HG03097 (cell line): ENCODE measurements around the gene GRB10.
A peak's percentile ranks its signal among the peaks of the same experiment; 100 is the strongest.

Source experiments
- ATAC-seq: cut with Tn5 transposase; IDR thresholded peaks from one replicate; pipeline ENCODE4 v1.9.1; 2021; ENCODE audit not compliant: unreplicated experiment, low FRiP score

Gene GRB10

DNA sequence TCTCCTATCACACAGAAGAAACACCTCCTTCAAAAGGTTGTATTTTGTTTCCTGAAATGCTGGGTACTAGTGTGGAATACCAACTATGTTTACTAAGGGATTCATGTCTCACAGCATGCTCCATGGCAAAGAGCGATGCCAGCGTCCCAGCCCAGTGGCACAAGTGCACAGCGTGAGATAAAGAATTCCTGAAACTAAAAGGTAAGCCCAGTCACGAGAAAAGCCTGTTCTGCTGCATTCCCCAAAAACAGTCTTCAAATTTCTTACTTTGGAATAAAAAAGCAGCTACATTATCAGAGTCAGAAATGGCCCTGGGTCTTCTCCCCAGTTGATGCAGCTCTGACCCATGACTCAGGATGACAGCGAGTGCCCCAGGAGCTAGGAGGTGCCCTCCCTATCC is 164.4 kb downstream of the GRB10 start:
- no peak for ATAC-seq

DNA sequence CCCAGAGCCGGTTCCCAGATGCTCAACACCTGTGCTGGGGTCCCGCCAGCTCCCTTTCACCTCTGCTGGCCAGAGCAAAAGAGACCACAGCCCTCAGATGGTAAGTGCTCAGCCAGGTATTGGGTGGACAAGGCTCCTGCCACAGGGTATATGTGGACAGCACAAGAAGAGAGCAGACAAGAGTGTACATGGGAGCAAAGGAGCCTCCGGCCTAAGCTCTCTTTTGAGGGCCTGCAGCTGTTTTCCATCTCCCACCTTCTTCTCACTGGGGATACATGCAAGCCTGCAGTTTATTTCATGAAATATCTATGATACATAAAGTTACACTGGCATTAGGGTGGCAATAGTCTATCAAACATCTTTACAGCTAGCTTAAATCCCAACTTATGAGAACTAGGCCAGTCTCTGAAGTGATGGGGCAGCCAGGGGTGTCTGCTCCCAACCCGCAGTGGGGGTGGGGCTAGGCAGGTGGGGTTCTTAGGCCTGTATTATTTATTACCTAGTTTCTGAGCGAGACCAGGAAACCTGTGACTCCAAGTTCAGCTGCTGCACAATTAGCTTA is 167.1 kb downstream of the GRB10 start:
- no peak for ATAC-seq

GRCh38 chr7:50614721-50615518 is 167.8 kb downstream of the GRB10 start:
- ATAC-seq, result no peak

- no peak for ATAC-seq
Measured at GRCh38 chr7:50613473-50613872, 169.2 kb downstream of the GRB10 start.

DNA sequence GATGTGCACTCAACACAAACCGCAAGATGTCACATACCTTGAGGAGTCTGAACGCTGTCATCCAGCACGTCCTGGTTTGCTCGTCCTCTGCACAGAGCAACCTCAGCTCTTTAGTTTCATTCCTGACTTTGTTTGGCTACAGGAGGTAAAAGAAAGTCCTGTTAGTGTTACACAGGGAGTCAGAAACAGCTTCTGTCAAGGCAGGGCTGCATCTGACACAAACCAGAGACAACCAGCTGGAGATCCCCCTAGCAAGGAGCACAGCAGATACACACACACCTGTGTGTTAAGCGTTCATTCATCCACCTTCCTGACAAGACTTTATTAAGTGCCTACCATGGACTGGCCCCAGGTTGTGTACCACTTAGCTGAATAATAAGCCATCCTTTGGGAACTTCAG is 170.0 kb downstream of the GRB10 start:
- no peak for ATAC-seq

DNA sequence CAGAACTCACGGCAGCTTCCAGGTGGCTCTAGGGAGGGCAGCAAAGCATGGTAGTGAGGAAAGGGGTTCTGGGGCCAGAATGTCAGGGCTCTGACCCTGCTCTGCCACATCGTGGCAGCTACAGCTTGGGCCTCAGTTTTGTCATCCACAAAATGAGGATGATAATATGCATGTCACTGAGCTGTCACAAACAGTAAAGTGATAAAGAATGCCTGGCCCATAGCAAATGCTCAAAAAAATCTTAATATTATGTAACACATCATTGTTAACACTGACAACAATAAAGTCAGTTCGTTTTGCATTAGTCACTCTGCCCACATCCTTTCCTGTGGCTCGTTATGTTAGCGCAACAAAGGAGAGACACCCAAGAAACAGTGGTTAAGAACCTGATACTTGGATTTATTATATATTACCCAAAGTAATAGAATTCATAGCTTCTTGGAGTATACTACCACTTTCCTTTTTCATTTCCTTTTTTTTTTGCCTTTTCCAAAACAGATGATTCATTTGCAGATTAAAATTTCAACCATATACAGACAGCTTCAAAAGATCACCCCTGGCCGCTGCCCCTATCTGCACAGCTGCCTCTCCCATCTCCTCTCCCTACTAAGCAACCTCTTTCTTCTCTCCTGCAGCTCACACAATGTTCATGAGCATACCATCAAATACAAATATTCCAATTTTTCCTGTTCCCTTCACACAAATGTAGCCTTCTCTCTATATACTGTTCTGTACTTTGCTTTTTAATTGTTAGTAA is 172.0 kb downstream of the GRB10 start:
- peak; percentile 75 for ATAC-seq

- no peak for ATAC-seq
Measured at GRCh38 chr7:50608196-50608906, 174.3 kb downstream of the GRB10 start.

DNA sequence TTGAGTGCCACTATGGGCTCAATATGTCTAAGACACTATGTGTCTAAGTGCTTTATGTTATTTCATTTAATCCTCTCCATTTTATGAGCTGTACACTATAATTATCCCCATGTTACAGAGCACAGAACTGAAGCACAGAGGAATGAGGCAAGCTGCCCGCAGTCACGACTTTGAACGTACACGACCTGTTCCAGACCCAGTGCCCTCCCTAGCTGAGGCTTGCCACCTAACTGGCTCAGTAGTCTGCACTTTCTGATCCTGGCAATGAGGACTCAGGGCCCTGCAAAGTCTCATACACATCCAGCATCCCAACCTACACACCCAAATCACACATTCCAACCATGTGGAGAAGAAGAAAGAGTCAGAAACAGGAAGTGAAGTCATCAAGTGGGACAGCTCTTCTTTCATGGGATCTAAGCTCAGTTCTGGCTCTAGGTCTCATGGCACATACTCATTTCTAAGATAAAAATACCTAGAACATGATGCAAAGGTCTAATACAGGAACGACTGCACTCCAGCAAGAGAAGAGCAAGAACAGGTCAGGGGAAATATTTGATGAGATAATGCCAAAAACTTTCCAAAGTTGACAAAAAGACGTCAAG is 175.1 kb downstream of the GRB10 start:
- ATAC-seq, result no peak

DNA sequence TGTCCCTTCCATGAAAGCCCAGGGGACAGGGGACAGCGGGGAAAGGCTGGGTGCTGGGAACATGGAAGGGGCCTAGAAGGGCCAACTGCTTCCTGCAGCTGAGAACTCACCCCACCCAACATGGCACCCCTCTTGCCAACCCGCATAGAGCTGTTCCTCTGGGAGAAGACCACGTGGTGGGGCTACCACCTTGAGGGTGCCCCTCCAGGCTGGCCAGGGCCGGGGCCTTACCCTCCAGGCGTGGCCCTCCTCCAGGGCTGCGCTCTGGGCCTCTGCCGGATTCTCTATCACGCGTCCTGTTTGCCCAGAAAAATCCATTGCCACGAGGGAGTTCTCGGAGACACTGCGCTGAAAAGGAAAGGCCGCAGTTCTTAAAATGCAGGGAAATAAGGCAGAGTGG is 177.6 kb downstream of the GRB10 start:
- no peak for ATAC-seq

GRCh38 chr7:50603287-50603686 is 179.4 kb downstream of the GRB10 start:
- ATAC-seq, result no peak

DNA sequence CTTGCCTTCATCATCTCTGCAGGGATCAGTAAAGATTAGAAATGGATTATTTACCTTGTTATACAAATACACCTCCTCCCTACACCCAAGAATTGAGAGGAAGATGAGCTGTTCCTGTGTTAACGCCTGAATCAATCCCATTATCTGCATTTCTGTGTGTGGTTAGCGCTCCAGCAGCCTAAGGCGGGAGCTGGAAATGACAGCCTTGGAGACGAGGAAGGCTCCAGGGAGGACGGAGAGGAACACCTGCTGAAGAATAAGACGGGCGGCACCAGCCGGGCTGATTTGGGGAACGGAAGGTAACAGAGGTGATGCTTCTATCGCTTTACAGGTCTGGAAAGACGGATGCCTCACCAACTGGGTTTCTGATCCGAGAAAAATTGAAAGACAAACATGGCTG is 183.3 kb downstream of the GRB10 start:
- ATAC-seq, result no peak

DNA sequence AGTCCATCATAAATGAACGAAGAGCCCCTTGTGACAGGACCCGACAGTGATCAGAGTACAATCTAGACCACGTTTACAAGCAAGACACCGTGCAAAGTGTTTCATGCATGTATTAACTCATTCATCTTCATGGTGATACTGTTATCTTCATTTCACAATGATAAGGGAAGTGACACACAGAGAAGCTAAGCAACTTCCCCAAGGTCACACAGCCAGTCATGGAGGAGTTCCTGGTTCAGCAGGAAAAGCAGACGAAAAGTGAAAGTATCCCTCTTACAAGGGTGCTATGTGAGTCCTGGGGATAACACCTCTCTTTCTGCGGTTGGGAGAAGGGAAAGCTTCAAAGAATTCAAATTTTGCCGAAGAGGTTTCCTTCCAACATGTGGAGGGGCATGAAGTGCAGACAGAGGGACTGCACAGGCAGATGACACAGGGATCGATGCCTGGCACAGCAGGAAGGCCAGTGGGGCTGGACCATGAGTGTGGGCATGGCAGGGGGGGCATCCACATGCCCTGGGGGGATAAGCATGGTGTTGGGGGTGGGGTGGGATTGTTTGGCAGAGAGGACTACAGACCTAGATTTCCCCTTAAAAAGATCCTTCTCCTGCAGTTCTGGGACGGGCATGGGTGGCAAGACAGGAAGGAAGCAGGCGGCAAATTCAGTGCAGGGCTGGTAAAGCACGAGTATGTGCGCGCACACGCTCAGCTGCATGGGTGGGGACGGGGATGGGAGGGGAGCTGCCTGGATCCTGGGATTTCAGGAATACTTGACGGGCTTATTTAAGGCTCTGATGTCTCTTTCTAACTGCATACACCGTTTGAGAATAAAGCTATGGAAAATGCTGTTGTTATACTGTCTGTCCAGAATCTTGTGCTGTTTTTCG is 184.0 kb downstream of the GRB10 start:
- ATAC-seq, result no peak

- ATAC-seq, result no peak
Measured at GRCh38 chr7:50596484-50596883, 186.2 kb downstream of the GRB10 start.

DNA sequence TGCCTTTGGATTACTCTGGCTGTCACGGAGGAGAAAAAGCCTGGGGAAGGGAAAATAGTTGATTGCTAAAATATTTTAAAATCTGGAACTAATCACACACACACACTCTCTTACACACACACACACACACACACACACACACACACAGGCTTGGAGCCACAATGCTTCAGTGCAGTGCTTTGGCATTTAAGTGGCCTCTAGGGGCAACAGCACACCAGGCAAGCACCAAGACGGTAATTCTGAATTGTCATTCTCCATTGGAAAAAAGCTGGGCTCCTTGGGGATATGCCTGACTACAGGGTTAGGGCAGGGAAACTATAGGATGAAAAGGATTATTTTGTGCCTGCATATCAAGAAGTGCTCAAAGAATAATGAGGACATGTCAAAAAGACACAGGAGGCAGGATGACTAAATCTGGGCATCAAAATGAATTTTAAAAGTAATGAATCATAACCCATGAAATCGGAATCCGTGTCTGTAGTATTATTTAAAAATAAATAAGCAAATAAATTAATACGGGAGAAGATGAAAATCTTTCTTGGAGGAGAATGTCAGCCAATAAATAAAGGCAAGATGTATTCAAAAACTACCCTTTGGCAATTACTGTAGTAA is 187.1 kb downstream of the GRB10 start:
- peak; percentile 2 for ATAC-seq

- peak; percentile 50 for ATAC-seq
Measured at GRCh38 chr7:50594734-50595485, 187.8 kb downstream of the GRB10 start.

GRCh38 chr7:50594136-50594535 is 188.6 kb downstream of the GRB10 start:
- no peak for ATAC-seq

GRCh38 chr7:50592940-50593339 is 189.8 kb downstream of the GRB10 start:
- no peak for ATAC-seq
